Panc1 (cell line): ENCODE data around the gene GTF2F1. TPM values are rescaled to one million over a fixed set of nuclear protein-coding genes. Genes with fewer than 3 reads are reported as not detected.

Source experiments
- ATAC-seq: fragments of 200-7000 bp; cut with Tn5 transposase; 2 replicates; pipeline ENCODE4 v1.9.1; 2020; ENCODE audit warnings: mild to moderate bottlenecking, moderate library complexity
- BruUV-seq: library from RNA; stranded (reverse); fragments of 400-500 nt; replicated peaks from 2 replicates; lab custom pipeline; 2021; lab: Mats Ljungman, UMichigan
- CTCF ChIA-PET: fragments of 300-600 bp; sonication (Branson Sonifier 250); formaldehyde crosslinking; loops from one replicate; lab custom pipeline; 2022; ENCODE audit warnings: antibody characterized with exemption; lab: Charles Lee
- POLR2A ChIA-PET: fragments of 300-600 bp; sonication (Branson Sonifier 250); formaldehyde crosslinking; loops from one replicate; lab custom pipeline; 2022; ENCODE audit warnings: antibody characterized with exemption; lab: Charles Lee
- DNase-seq: peaks from one replicate; pipeline ENCODE4 v3.0.0-alpha.2; 2010; ENCODE audit warnings: low read depth, low spot score
- H3K27ac ChIP-seq: 2 replicates; pipeline ENCODE4 v1.5.1; 2011; ENCODE audit warnings: mild to moderate bottlenecking, low read length, inconsistent platforms
- H3K27me3 ChIP-seq: fragments of 200-500 bp; sonication (Bioruptor generic); 2 replicates; pipeline ENCODE4 v1.6.0; 2014; ENCODE audit warnings: low read length, inconsistent platforms; ENCODE audit not compliant: control insufficient read depth, insufficient read depth
- H3K36me3 ChIP-seq: fragments of 200-500 bp; sonication (Bioruptor generic); 2 replicates; pipeline ENCODE4 v1.5.1; 2014; ENCODE audit warnings: inconsistent platforms, mild to moderate bottlenecking, low read length, moderate library complexity; ENCODE audit not compliant: control insufficient read depth, insufficient read depth
- H3K4me1 ChIP-seq: 2 replicates; pipeline ENCODE4 v1.5.1; 2011; ENCODE audit warnings: inconsistent platforms, mild to moderate bottlenecking, low read length, moderate library complexity; ENCODE audit not compliant: control insufficient read depth, insufficient read depth
- H3K4me3 ChIP-seq, 2 experiments: 2 replicates each; pipeline ENCODE4 v1.5.1; 2011 to 2012; ENCODE audit warnings: low read depth in 2 of 2, low read length in 2 of 2, mild to moderate bottlenecking in 2 of 2, inconsistent platforms in 1 of 2, moderate library complexity in 1 of 2
- H3K9me3 ChIP-seq: fragments of 200-500 bp; sonication (Bioruptor generic); 2 replicates; pipeline ENCODE4 v1.5.1; 2014; ENCODE audit warnings: low read depth, mild to moderate bottlenecking, inconsistent platforms, low read length, moderate library complexity; ENCODE audit not compliant: control insufficient read depth, insufficient read depth
- CTCF ChIP-seq: fragments of 450-650 bp; IDR thresholded peaks from 2 replicates; pipeline ENCODE4 v1.5.1; 2017; ENCODE audit warnings: mild to moderate bottlenecking
- POLR2AphosphoS5 ChIP-seq: IDR thresholded peaks from 2 replicates; pipeline ENCODE4 v1.6.1; 2012; ENCODE audit warnings: mild to moderate bottlenecking, low read depth, low read length, moderate library complexity
- REST ChIP-seq, 2 experiments: IDR thresholded peaks; 2 replicates each; pipeline ENCODE4 v1.6.1; 2011 to 2012; ENCODE audit warnings: low read depth in 2 of 2, control low read depth in 1 of 2, low read length in 1 of 2, mild to moderate bottlenecking in 1 of 2, moderate library complexity in 1 of 2; ENCODE audit not compliant: insufficient read depth in 1 of 2
- SIN3A ChIP-seq: IDR thresholded peaks from 2 replicates; pipeline ENCODE4 v1.6.1; 2012; ENCODE audit warnings: low read depth, mild to moderate bottlenecking, low read length, moderate library complexity, borderline replicate concordance; ENCODE audit not compliant: insufficient read depth
- TCF7L2 ChIP-seq: IDR thresholded peaks from 2 replicates; pipeline ENCODE4 v1.6.1; 2011; ENCODE audit warnings: mild to moderate bottlenecking, low read depth, low read length, inconsistent platforms
- in situ Hi-C: cut with HindIII; loops from 2 replicates; pipeline ENCODE4 v1.10.0; 2016; ENCODE audit warnings: low sequenced_read_pairs, low pct_unique_long_range_greater_than_20kb
- intact Hi-C: fragments of 100-400 bp; cut with micrococcal nuclease; formaldehyde crosslinking; loops from one replicate; pipeline ENCODE4 v1.10.0; 2022; ENCODE audit not compliant: unreplicated experiment
- total RNA-seq: library from RNA; stranded (reverse); gene quantifications from one replicate; pipeline ENCODE4 v1.2.1, GENCODE V29; 2021; ENCODE audit not compliant: unreplicated experiment

The GTF2F1 gene
- total RNA-seq, 1 experiment from 2014 or later: 61.1 TPM

GRCh38 chr19:6396305-6396704 lies 3.3 kb upstream of the GTF2F1 start:
- ChIA-PET POLR2A (no interaction called here), CTCF (no interaction called here)
- Histone ChIP-seq H3K27me3 (no peaks in the 10 kb centered on the region), H3K9me3 (no peaks in the 10 kb centered on the region), H3K36me3 (peaks cover 6% of the 10 kb centered on the region; the same call in 1 of the 2 replicates), H3K4me3 (no peak overlapping the region), H3K4me1 (peaks cover 7% of the 10 kb centered on the region; the same call in 1 of the 2 replicates), H3K27ac (no peak overlapping the region)
- no peak for ATAC-seq
- BruUV-seq: no TSS peak
- no peak for DNase-seq
- no peak for TF ChIP-seq POLR2AphosphoS5
- no peak for TF ChIP-seq SIN3A
- TF ChIP-seq TCF7L2: no peak
- TF ChIP-seq CTCF: no peak
- no peak for TF ChIP-seq REST (IDR thresholded peaks at IDR 0.05; ENCODE audit: insufficient read depth in 1 of 2, low read depth in 2 of 2, low read length in 1 of 2)
- intact Hi-C loops (no loop called here), in situ Hi-C loops (no loop called here)

GRCh38 chr19:6394831-6395230 lies 1.9 kb upstream of the GTF2F1 start:
- in situ Hi-C loops: no loop called here
- intact Hi-C loops: no loop called here
- Histone ChIP-seq H3K9me3 (no peaks in the 10 kb centered on the region), H3K4me3 (no peak overlapping the region), H3K4me1 (peaks cover 7% of the 10 kb centered on the region; the same call in 1 of the 2 replicates), H3K27ac (no peak overlapping the region), H3K36me3 (peaks cover 6% of the 10 kb centered on the region; the same call in 1 of the 2 replicates), H3K27me3 (no peaks in the 10 kb centered on the region)
- ATAC-seq (no peak), DNase-seq (no peak)
- BruUV-seq: no TSS peak
- CTCF ChIA-PET: no interaction called here
- POLR2A ChIA-PET: no interaction called here
- no peak for TF ChIP-seq SIN3A
- no peak for TF ChIP-seq TCF7L2
- TF ChIP-seq CTCF: no peak
- TF ChIP-seq REST (IDR thresholded peaks at IDR 0.05; ENCODE audit: insufficient read depth in 1 of 2, low read depth in 2 of 2, low read length in 1 of 2): no peak
- no peak for TF ChIP-seq POLR2AphosphoS5
